Mucosa of descending colon (tissue), 3 donors: ENCODE data around the gene FARP1. TPM values are rescaled to one million over a fixed set of nuclear protein-coding genes. Genes with fewer than 3 reads are reported as not detected.
A peak's percentile ranks its signal among the peaks of the same experiment; 100 is the strongest.

Experiments
- ATAC-seq: fragments of 200-7000 bp; cut with Tn5 transposase; one replicate; pipeline ENCODE4 v1.9.1; 2020; ENCODE audit warnings: mild to moderate bottlenecking, moderate library complexity
- DNase-seq, 3 donors: peaks; one replicate each; pipeline ENCODE4 v3.0.0-alpha.2; 2020
- H3K36me3 ChIP-seq: fragments of 200-600 bp; one replicate; pipeline ENCODE4 v1.8.0; 2021; ENCODE audit warnings: low read depth, mild to moderate bottlenecking
- H3K4me1 ChIP-seq: fragments of 200-600 bp; one replicate; pipeline ENCODE4 v1.8.0; 2021; ENCODE audit warnings: low read depth, mild to moderate bottlenecking
- H3K4me3 ChIP-seq: fragments of 200-600 bp; one replicate; pipeline ENCODE4 v1.8.0; 2021; ENCODE audit warnings: mild to moderate bottlenecking
- H3K9me3 ChIP-seq: fragments of 200-600 bp; one replicate; pipeline ENCODE4 v1.8.0; 2021; ENCODE audit warnings: mild to moderate bottlenecking
- intact Hi-C, 2 donors: fragments of 100-400 bp; cut with DNase I in 1 of 2; cut with micrococcal nuclease in 1 of 2; formaldehyde crosslinking; loops; one replicate each; pipeline versions ENCODE4 v1.11.0 to v1.11.1; 2022; cut with DNase I, micrococcal nuclease
- total RNA-seq, 3 donors: library from RNA; stranded (reverse); fragmentation: NEBNext Ultra II Directional in 2 of 3; extraction: Animal tissue kit (Norgen Biotek cat#: 25700) in 2 of 3; gene quantifications; one replicate each; pipeline versions ENCODE4 v1.2.1 to v1.2.4, GENCODE V29; 2021 to 2023
- TF ChIP-seq, protein P1 (sequence below): fragments of 200-600 bp; IDR thresholded peaks from one replicate; pipeline ENCODE4 v1.8.0; 2022; ENCODE audit warnings: antibody characterized with exemption, mild to moderate bottlenecking
- donor health status: DM: no; HTN: no; CAD: no; lungs with moderate emphysema.
- donor health status: DM: no; HTN: no; CAD: no.
- donor health status: DM: no; HTN: yes; CAD: no.

FARP1 gene
- total RNA-seq, 3 donors from 2014 or later: 44.4 to 111 (median 53.6) TPM

DNA sequence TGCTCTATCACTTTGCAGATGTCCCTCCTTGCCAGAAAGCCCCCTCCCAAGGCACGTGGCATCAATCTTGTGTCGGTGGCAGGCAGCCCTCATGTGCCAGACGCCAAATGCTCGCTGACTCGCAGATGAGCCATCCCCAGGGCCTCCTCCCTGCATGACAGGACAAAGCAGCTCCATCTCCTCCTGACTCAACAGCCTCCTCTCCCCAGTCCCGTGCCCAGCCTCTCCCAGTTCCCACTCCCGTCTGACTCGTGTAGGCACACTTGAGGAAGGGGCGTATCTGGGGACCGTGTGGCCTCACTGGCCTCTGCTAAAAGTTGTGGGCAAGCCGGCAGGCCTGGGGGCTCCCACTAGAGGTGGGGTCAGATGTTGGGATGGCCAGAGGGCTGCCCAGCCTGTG is 300.4 kb downstream of the FARP1 start:
- intact Hi-C loops: loop anchor here (10.0 kb wide), 2 partner anchors 131 to 211 kb away; partner anchors contain the start of gene STK24 (in 1 of the 2)
- H3K4me1 ChIP-seq: peaks cover 8% of the 10 kb centered on the region
- no peak overlapping the region for H3K4me3 ChIP-seq
- H3K36me3 ChIP-seq: no peaks in the 10 kb centered on the region
- H3K9me3 ChIP-seq: no peaks in the 10 kb centered on the region
- no peak for DNase-seq
- TF ChIP-seq, protein P1, sequence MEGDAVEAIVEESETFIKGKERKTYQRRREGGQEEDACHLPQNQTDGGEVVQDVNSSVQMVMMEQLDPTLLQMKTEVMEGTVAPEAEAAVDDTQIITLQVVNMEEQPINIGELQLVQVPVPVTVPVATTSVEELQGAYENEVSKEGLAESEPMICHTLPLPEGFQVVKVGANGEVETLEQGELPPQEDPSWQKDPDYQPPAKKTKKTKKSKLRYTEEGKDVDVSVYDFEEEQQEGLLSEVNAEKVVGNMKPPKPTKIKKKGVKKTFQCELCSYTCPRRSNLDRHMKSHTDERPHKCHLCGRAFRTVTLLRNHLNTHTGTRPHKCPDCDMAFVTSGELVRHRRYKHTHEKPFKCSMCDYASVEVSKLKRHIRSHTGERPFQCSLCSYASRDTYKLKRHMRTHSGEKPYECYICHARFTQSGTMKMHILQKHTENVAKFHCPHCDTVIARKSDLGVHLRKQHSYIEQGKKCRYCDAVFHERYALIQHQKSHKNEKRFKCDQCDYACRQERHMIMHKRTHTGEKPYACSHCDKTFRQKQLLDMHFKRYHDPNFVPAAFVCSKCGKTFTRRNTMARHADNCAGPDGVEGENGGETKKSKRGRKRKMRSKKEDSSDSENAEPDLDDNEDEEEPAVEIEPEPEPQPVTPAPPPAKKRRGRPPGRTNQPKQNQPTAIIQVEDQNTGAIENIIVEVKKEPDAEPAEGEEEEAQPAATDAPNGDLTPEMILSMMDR: no peak
- ATAC-seq: peak; percentile 3

DNA sequence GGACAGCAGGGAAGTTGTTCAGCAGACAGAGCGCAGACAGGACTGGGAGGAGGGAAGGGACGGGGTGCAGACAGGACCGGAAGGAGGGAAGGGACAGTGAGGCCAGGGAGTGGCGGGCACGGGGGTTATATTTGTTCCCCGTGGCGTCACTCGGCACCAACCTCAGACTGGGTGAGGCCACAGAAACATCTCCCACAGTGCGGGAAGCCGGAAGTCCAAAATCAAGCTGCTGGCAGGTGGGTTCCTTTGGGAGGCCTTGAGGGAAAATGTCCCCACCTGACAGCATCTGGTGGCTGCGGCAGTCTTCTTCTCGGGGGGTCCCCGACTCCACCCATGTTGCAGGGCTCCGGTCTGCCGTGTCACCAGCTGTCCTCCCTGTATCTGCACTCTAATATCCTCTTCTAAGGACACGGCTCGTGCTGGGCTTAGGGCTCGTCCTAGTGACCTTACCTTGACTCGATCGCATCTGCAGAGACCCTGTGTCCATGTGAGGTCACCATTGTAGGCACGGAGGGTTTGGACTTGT is 301.0 kb downstream of the FARP1 start:
- no peak overlapping the region for H3K4me3 ChIP-seq
- DNase-seq (no peak), ATAC-seq (no peak)
- no peaks in the 10 kb centered on the region for H3K9me3 ChIP-seq
- intact Hi-C loops: loop anchor here (10.0 kb wide), 2 partner anchors 131 to 211 kb away; partner anchors contain the start of gene STK24 (in 1 of the 2)
- H3K4me1 ChIP-seq: peaks cover 8% of the 10 kb centered on the region
- TF ChIP-seq, protein P1: no peak
- no peaks in the 10 kb centered on the region for H3K36me3 ChIP-seq

DNA sequence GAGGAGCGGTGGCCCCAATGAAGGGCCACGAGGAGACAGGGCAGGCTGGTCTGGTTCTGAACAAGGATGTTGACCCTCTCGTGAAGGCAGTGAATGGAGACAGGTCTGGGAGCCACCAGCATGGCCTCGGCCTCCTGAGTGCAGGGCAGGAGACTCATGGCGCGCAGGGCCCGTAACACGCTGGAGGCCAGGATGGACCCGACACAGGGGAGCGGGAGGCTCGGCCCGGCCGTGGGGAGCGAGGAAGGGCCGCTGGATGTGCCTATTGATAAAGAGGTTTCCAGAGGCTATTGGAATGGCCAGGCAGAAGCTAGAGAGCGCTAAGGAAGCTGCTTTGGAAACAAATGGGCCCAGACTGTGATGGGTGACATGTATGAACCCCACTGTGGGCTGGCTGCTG is 301.5 kb downstream of the FARP1 start:
- no peaks in the 10 kb centered on the region for H3K9me3 ChIP-seq
- H3K4me1 ChIP-seq: peaks cover 8% of the 10 kb centered on the region
- H3K36me3 ChIP-seq: no peaks in the 10 kb centered on the region
- ATAC-seq (no peak), DNase-seq (no peak)
- no peak overlapping the region for H3K4me3 ChIP-seq
- intact Hi-C loops: loop anchor here (10.0 kb wide), 2 partner anchors 130 to 210 kb away; partner anchors contain the start of gene STK24 (in 1 of the 2)
- TF ChIP-seq, protein P1: no peak

DNA sequence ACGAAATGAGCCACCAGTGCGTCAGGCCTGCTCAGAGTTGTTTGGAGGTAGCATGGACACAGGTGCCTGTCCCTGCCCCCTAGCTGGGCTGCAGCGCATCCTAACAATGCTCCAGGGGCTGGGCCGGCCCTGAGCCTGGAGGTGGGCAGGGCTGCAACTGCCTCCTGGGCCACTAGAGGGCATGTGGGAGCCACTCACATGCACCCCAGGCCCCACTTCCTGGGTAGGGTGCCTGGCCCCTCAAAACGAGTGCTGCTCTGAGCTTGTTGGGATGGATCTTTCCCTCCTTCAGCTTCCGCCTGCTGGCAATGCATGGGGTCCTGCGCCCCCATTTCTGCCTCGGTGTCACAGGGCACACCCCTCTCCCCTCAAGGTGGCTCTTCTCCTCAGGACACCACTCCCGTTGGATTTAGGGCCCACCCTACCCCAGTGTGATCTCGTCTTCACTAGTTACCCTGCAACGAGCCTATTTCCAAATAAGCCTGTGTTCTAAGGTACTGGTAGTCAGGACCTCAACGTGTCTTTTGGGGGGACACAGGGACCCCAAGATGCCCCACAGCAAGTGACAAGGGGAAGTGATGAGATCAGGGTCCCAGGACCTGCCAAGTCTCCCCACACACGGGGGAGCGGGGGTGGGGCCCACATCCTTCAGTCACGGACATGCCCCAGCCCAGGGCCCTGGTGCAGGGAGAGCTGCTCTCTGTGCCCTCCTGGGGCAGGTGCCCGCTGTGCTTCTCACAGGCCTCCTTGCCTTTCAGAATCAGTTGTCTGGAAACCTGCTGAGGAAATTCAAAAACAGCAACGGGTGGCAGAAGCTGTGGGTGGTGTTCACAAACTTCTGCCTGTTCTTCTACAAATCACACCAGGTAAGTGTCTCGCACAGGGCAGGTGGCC is 302.7 kb downstream of the FARP1 start:
- peaks cover 8% of the 10 kb centered on the region for H3K4me1 ChIP-seq
- no peaks in the 10 kb centered on the region for H3K36me3 ChIP-seq
- TF ChIP-seq, protein P1: peak; percentile 95
- peak; percentile 85 for ATAC-seq
- no peak overlapping the region for H3K4me3 ChIP-seq
- DNase-seq: peak; percentile 77 to 87 (median 85)
- H3K9me3 ChIP-seq: no peaks in the 10 kb centered on the region
- intact Hi-C loops: loop anchor here (5.0 to 10.0 kb wide), 3 partner anchors 129 to 209 kb away; partner anchors contain the start of gene STK24 (in 1 of the 2)

DNA sequence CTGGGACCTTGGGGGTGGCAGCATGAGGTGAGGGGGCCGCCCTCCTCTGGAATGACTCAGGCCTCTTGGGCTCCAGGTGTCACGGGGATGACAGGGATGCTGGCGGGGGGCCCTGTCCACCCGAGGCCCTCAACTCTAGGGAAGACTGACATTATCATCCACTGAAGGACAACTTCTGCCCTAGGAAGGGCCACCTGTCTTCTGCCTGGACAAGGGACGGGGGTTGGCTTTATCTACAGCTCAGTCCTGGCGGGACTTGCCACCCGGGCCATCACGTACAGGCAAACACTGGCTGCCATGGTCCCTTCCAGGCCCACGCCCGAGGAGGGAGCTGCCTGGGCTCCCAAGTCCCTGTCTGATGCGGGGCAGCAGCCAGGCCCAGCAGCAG is 303.3 kb downstream of the FARP1 start:
- Histone ChIP-seq H3K4me3 (no peak overlapping the region), H3K9me3 (no peaks in the 10 kb centered on the region), H3K36me3 (no peaks in the 10 kb centered on the region), H3K4me1 (peaks cover 8% of the 10 kb centered on the region)
- intact Hi-C loops: loop anchor here (5.0 to 10.0 kb wide), 3 partner anchors 129 to 209 kb away; partner anchors contain the start of gene STK24 (in 1 of the 2)
- DNase-seq: no peak
- TF ChIP-seq, protein P1: no peak
- ATAC-seq: peak; percentile 1
